Activated CD4-positive, alpha-beta memory T cell treated with anti-CD3 and anti-CD28 coated beads for 36 hours (primary cell): Measurements from ENCODE around the gene TAAR1. TPM values are rescaled to one million over a fixed set of nuclear protein-coding genes. Genes with fewer than 3 reads are reported as not detected.
"Not testable (repeated sequence)": the region's sequence is repeated elsewhere in the genome, so short reads cannot be mapped to it uniquely, and the experiment has no call there.

Experiments
- CTCF ChIA-PET: fragments of 350-600 bp; sonication (Branson Sonifier 250); formaldehyde crosslinking; loops from one replicate; lab custom pipeline; 2021; ENCODE audit warnings: antibody characterized with exemption, inconsistent platforms; lab: Charles Lee
- POLR2A ChIA-PET: fragments of 350-600 bp; sonication (Branson Sonifier 250); formaldehyde crosslinking; loops from one replicate; lab custom pipeline; 2021; ENCODE audit warnings: antibody characterized with exemption; lab: Charles Lee
- DNase-seq: peaks from one replicate; pipeline ENCODE4 v3.0.0-alpha.2; 2020
- H3K27ac Mint-ChIP-seq: one replicate; pipeline ENCODE4 v1.8.0; 2021; ENCODE audit warnings: mixed read lengths
- H3K27me3 Mint-ChIP-seq: one replicate; pipeline ENCODE4 v1.8.0; 2021; ENCODE audit warnings: mixed read lengths
- H3K36me3 Mint-ChIP-seq: one replicate; pipeline ENCODE4 v1.8.0; 2021; ENCODE audit warnings: mixed read lengths
- H3K4me1 Mint-ChIP-seq: one replicate; pipeline ENCODE4 v1.8.0; 2021; ENCODE audit warnings: low read depth, mixed read lengths
- H3K4me3 Mint-ChIP-seq: one replicate; pipeline ENCODE4 v1.8.0; 2021; ENCODE audit warnings: mild to moderate bottlenecking, mixed read lengths
- H3K9me3 Mint-ChIP-seq: one replicate; pipeline ENCODE4 v1.8.0; 2021; ENCODE audit warnings: mixed read lengths
- intact Hi-C: fragments of 100-400 bp; cut with micrococcal nuclease; formaldehyde crosslinking; loops from one replicate; pipeline ENCODE4 v1.15.1; 2023
- total RNA-seq, 2 experiments: library from RNA; stranded (reverse); gene quantifications; one replicate each; pipeline ENCODE4 v1.2.3, GENCODE V29; 2021

TAAR1 gene
- total RNA-seq, 2 experiments from 2014 or later, result not detected

GRCh38 chr6:132683543-132683942 lies 24.6 kb upstream of the TAAR1 start:
- ChIA-PET CTCF (interaction anchor here (1.5 kb wide), 1 partner anchor 8 kb away, joined by 4 read pairs; no protein-coding TSS in a partner anchor), POLR2A (no interaction called here)
- H3K27ac Mint-ChIP-seq, result no peak overlapping the region
- peaks cover 17% of the 10 kb centered on the region for H3K27me3 Mint-ChIP-seq
- H3K4me1 Mint-ChIP-seq, result no peaks in the 10 kb centered on the region
- DNase-seq, result no peak
- no peak overlapping the region for H3K4me3 Mint-ChIP-seq
- intact Hi-C loops, result no loop called here
- no peaks in the 10 kb centered on the region for H3K9me3 Mint-ChIP-seq
- H3K36me3 Mint-ChIP-seq, result no peaks in the 10 kb centered on the region

DNA sequence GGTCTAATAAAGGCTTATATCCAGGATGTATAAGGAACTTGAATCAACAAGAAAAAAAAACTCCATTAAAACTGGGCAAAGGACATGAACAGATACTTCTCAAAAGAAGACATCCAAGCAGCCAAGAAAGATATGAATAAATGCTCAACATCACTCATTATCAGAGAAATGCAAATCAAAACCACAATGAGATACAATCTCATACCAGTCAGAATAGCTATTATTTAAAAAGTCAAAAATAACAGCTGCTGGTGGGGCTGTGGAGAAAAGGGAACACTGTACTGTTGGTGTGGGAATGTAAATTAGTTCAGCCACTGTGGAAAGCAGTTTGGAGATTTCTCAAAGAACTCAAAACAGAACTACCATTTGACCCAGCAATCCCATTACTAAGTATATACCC lies 20.1 kb upstream of the TAAR1 start:
- intact Hi-C loops, POLR2A ChIA-PET, H3K36me3 Mint-ChIP-seq, H3K9me3 Mint-ChIP-seq, H3K4me3 Mint-ChIP-seq, H3K27ac Mint-ChIP-seq, DNase-seq, H3K4me1 Mint-ChIP-seq, CTCF ChIA-PET, H3K27me3 Mint-ChIP-seq: not testable (repeated sequence)

DNA sequence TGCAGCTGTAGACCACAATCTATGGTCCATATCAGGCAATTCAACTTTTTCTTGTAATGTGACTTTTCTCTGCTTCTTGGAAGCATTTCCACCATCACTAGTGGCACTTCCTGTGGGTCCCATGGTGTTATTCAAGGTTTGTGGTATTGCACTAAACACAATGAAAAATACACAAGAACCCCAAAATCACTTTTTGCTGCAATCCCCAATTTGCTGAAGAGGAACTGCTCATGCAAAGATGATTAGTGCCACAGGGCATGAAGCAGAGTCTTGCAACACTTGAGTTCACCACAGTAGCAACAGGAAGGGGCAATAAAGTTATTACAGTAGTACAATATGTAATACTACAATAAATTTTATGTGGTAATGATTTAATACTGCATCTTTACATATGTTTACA lies 16.8 kb upstream of the TAAR1 start:
- ChIA-PET CTCF (interaction anchor here (1.1 to 1.3 kb wide), 2 partner anchors 8 to 123 kb away, joined by 4 read pairs; partner anchors contain the start of gene SLC18B1), POLR2A (no interaction called here)
- H3K9me3 Mint-ChIP-seq, result no peaks in the 10 kb centered on the region
- no peaks in the 10 kb centered on the region for H3K36me3 Mint-ChIP-seq
- intact Hi-C loops, result no loop called here
- DNase-seq, result no peak
- H3K27me3 Mint-ChIP-seq, result peaks cover 5% of the 10 kb centered on the region
- H3K4me1 Mint-ChIP-seq, result no peaks in the 10 kb centered on the region
- H3K27ac Mint-ChIP-seq, result no peak overlapping the region
- H3K4me3 Mint-ChIP-seq, result no peak overlapping the region

- no peak overlapping the region for H3K27ac Mint-ChIP-seq
- peaks cover 5% of the 10 kb centered on the region for H3K27me3 Mint-ChIP-seq
- intact Hi-C loops, result no loop called here
- H3K36me3 Mint-ChIP-seq, result no peaks in the 10 kb centered on the region
- H3K9me3 Mint-ChIP-seq, result no peaks in the 10 kb centered on the region
- CTCF ChIA-PET, result interaction anchor here (0.5 to 1.3 kb wide), 3 partner anchors 9 to 229 kb away, joined by 3 to 4 read pairs (median 4); partner anchors contain the start of gene SLC18B1
- H3K4me1 Mint-ChIP-seq, result peaks cover under 1% of the 10 kb centered on the region
- POLR2A ChIA-PET, result no interaction called here
- no peak overlapping the region for H3K4me3 Mint-ChIP-seq
- no peak for DNase-seq
These were observed 16.0 kb upstream of the TAAR1 start for GRCh38 chr6:132675002-132675401.

DNA sequence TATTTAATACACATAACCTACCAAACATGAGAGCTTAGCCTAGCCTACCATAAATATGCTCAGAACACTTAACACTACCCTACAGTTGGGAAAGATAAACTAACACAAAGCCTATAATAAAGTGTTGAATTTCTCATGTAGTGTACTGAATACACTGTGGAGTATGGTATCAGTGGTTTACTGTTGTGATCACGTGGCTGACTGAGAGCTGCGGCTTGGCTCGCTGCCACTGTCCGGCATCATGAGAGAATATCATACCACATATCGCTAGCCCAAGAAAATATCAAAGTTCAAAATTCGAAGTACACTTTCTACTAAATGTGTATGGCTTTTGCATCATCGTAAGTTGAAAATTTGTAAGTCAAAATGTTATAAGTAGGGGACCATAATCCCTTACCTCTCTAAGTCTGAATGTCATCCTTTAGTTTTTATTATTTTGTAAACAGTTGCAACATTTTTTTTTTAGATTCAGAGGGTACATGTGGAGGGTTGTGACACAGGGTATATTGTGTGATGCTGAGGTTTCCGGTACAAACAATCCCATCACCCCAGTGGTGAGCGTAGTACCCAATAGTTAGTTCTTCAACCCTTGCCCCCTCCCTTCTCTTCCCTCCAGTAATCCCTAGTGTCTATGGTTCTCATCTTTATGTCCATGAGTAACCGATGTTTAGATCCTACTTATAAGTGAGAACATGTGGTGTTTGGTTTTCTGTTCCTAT lies 14.6 kb upstream of the TAAR1 start:
- intact Hi-C loops, result no loop called here
- H3K27me3 Mint-ChIP-seq, result peaks cover 8% of the 10 kb centered on the region
- ChIA-PET POLR2A (no interaction called here), CTCF (interaction anchor here (0.6 kb wide), 1 partner anchor 132 kb away, joined by 3 read pairs; no protein-coding TSS in a partner anchor)
- no peak overlapping the region for H3K27ac Mint-ChIP-seq
- peaks cover 4% of the 10 kb centered on the region for H3K4me1 Mint-ChIP-seq
- H3K4me3 Mint-ChIP-seq, result no peak overlapping the region
- no peak for DNase-seq
- H3K36me3 Mint-ChIP-seq, result no peaks in the 10 kb centered on the region
- no peaks in the 10 kb centered on the region for H3K9me3 Mint-ChIP-seq

DNA sequence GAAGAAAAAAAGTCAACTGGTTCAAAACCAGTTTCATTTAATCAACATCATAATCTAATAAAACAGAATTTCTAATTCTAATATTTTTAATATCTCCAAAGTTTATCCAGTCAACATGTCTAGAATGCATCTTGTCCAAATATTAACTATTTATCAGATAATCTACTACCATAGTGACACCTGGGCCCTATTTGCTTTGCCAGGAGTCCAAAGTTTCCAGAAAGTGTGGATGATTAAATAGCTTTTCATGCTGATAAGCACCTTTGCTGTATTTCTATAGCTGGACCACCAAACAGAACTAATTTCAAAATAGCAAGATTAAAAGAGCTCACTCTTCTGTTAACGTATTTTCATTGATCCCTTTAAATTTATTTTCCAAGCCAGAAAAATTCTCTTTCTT lies 12.3 kb upstream of the TAAR1 start:
- DNase-seq, result no peak
- no peaks in the 10 kb centered on the region for H3K36me3 Mint-ChIP-seq
- intact Hi-C loops, result no loop called here
- ChIA-PET CTCF (interaction anchor here (1.0 kb wide), 1 partner anchor 127 kb away, joined by 6 read pairs; the partner anchor contains the start of gene SLC18B1), POLR2A (no interaction called here)
- H3K27me3 Mint-ChIP-seq, result peaks cover 5% of the 10 kb centered on the region
- no peak overlapping the region for H3K4me3 Mint-ChIP-seq
- H3K9me3 Mint-ChIP-seq, result no peaks in the 10 kb centered on the region
- H3K27ac Mint-ChIP-seq, result no peak overlapping the region
- H3K4me1 Mint-ChIP-seq, result peaks cover 4% of the 10 kb centered on the region

DNA sequence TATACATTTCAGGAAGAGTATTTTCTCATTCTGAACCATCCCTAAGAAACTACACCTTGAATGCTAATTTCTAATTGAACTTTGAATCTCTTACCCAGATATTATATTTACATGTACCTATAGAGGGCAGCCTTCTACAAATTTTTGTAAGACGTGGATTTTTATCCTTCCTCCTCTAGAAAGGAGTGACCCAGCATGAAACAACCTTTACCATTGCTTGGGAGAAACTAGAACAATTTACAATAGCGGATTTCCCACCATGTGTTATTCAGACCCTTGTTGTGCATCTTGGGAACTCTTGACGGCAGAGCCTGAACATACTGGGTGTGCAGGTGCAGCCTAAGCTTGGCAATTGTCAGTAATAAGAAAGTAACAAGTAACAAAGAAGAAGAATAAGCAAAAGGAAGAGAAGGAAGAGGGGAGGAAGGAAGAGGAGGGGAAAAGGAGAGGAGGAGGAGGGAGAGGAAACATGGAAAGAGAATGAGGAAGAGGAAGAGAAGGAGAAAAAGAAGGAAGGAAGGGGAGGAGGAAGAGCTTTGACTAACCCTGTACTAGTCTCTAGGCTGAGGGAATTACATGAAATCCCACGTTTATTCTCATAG lies 10.8 kb upstream of the TAAR1 start:
- ChIA-PET CTCF (interaction anchor here (0.6 to 3.1 kb wide), 27 partner anchors 9 to 1247 kb away, joined by 3 to 39 read pairs (median 3); partner anchors contain the start of genes SLC18B1 and STX7), POLR2A (interaction anchor here (0.8 kb wide), 1 partner anchor 144 kb away, joined by 4 read pairs; the partner anchor contains the start of gene RPS12)
- DNase-seq, result no peak
- no peaks in the 10 kb centered on the region for H3K36me3 Mint-ChIP-seq
- H3K27me3 Mint-ChIP-seq, result peaks cover 5% of the 10 kb centered on the region
- peaks cover 4% of the 10 kb centered on the region for H3K4me1 Mint-ChIP-seq
- intact Hi-C loops, result loop anchor here (1.0 to 10.0 kb wide), 6 partner anchors 58 to 295 kb away; partner anchors contain the start of gene SLC18B1
- no peak overlapping the region for H3K27ac Mint-ChIP-seq
- no peak overlapping the region for H3K4me3 Mint-ChIP-seq
- no peaks in the 10 kb centered on the region for H3K9me3 Mint-ChIP-seq

- DNase-seq, result no peak
- POLR2A ChIA-PET, result no interaction called here
- intact Hi-C loops, result loop anchor here (5.0 to 10.0 kb wide), 4 partner anchors 61 to 299 kb away; no protein-coding TSS in a partner anchor
- peaks cover 5% of the 10 kb centered on the region for H3K27me3 Mint-ChIP-seq
- H3K36me3 Mint-ChIP-seq, result no peaks in the 10 kb centered on the region
- no peak overlapping the region for H3K27ac Mint-ChIP-seq
- CTCF ChIA-PET, result no interaction called here
- H3K9me3 Mint-ChIP-seq, result no peaks in the 10 kb centered on the region
- H3K4me3 Mint-ChIP-seq, result no peak overlapping the region
- peaks cover 4% of the 10 kb centered on the region for H3K4me1 Mint-ChIP-seq
These were observed 7.1 kb upstream of the TAAR1 start for GRCh38 chr6:132666118-132666517.

GRCh38 chr6:132664309-132665034 lies 5.5 kb upstream of the TAAR1 start:
- no peak for DNase-seq
- ChIA-PET POLR2A (no interaction called here), CTCF (no interaction called here)
- no peak overlapping the region for H3K27ac Mint-ChIP-seq
- H3K27me3 Mint-ChIP-seq, result peaks cover under 1% of the 10 kb centered on the region
- H3K9me3 Mint-ChIP-seq, result no peaks in the 10 kb centered on the region
- no peaks in the 10 kb centered on the region for H3K36me3 Mint-ChIP-seq
- H3K4me3 Mint-ChIP-seq, result no peak overlapping the region
- H3K4me1 Mint-ChIP-seq, result no peaks in the 10 kb centered on the region
- intact Hi-C loops, result loop anchor here (5.0 to 10.0 kb wide), 4 partner anchors 63 to 300 kb away; no protein-coding TSS in a partner anchor

GRCh38 chr6:132663661-132664060 lies 4.7 kb upstream of the TAAR1 start:
- CTCF ChIA-PET, result no interaction called here
- intact Hi-C loops, result loop anchor here (10.0 kb wide), 1 partner anchor 301 kb away; no protein-coding TSS in a partner anchor
- no peak overlapping the region for H3K4me3 Mint-ChIP-seq
- no peaks in the 10 kb centered on the region for H3K27me3 Mint-ChIP-seq
- H3K27ac Mint-ChIP-seq, result no peak overlapping the region
- POLR2A ChIA-PET, result no interaction called here
- H3K9me3 Mint-ChIP-seq, result no peaks in the 10 kb centered on the region
- DNase-seq, result no peak
- no peaks in the 10 kb centered on the region for H3K36me3 Mint-ChIP-seq
- H3K4me1 Mint-ChIP-seq, result no peaks in the 10 kb centered on the region

- no peaks in the 10 kb centered on the region for H3K27me3 Mint-ChIP-seq
- CTCF ChIA-PET, result interaction anchor here (0.6 to 0.7 kb wide), 3 partner anchors 131 to 382 kb away, joined by 3 read pairs; no protein-coding TSS in a partner anchor
- H3K9me3 Mint-ChIP-seq, result no peaks in the 10 kb centered on the region
- H3K36me3 Mint-ChIP-seq, result no peaks in the 10 kb centered on the region
- DNase-seq, result no peak
- POLR2A ChIA-PET, result no interaction called here
- intact Hi-C loops, result loop anchor here (10.0 kb wide), 1 partner anchor 303 kb away; no protein-coding TSS in a partner anchor
- no peak overlapping the region for H3K27ac Mint-ChIP-seq
- H3K4me1 Mint-ChIP-seq, result no peaks in the 10 kb centered on the region
- H3K4me3 Mint-ChIP-seq, result no peak overlapping the region
These were observed 2.9 kb upstream of the TAAR1 start for GRCh38 chr6:132661906-132662305.

GRCh38 chr6:132651062-132651461 lies 7.9 kb downstream of the TAAR1 start:
- ChIA-PET CTCF (no interaction called here), POLR2A (no interaction called here)
- Mint-ChIP-seq H3K36me3 (no peaks in the 10 kb centered on the region), H3K27ac (no peak overlapping the region), H3K9me3 (no peaks in the 10 kb centered on the region), H3K4me1 (peaks cover 2% of the 10 kb centered on the region), H3K27me3 (no peaks in the 10 kb centered on the region), H3K4me3 (no peak overlapping the region)
- no peak for DNase-seq
- intact Hi-C loops, result no loop called here
